Measurements from ENCODE around the gene ZSWIM3. TPM values are rescaled to one million over a fixed set of nuclear protein-coding genes. Genes with fewer than 3 reads are reported as not detected.

ZSWIM3 gene
- polyA plus RNA-seq, 1 donor from 2014 or later = 14.3 TPM

DNA sequence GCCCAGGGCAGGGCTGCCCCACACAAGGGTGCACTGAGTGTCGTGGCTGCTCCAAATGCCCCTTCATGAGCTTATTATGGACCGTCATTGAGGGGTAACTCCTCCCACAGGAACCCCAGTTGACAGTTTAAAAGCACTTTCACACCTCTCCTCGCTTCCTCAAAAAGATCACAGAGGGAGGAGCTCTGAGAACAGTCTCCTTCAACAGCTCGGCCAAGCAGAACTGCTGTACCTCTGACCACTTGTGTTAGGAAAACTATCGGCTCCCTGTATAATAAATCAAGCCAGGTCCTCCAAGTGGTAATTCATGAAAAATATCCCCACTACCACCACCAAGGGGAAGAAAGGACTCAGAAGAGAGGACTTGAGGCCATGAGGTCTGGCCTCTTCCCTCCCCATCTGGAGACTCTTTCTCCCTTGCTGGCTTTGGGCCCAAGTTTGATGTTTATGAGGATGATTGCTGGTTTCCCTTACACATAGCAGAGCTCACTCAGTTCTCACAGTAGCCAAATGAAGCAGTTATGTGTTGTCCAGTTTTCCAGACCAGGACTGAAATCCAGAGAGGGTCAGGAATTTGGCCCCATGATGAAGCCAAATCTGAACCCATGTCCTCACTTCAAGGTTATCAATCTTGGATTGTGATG, 15.1 kb upstream of the ZSWIM3 start:
- Histone ChIP-seq H3K9me3 (ENCODE audit: low read length) (no peaks in the 10 kb centered on the region), H3K4me3 (ENCODE audit: low read length) (no peak overlapping the region), H3K9me2 (ENCODE audit: insufficient read depth, low read length) (no peaks in the 10 kb centered on the region), H3K27ac (ENCODE audit: low read length) (no peak overlapping the region), H2AFZ (ENCODE audit: low read depth, low read length) (no peak overlapping the region), H3K36me3 (ENCODE audit: insufficient read depth, low read length) (no peaks in the 10 kb centered on the region), H4K20me1 (ENCODE audit: insufficient read depth) (no peaks in the 10 kb centered on the region), H3F3A (ENCODE audit: insufficient read depth, low read length, poor library complexity, severe bottlenecking) (no peaks in the 10 kb centered on the region), H3K4me2 (ENCODE audit: low read length) (no peak overlapping the region), H3K27me3 (ENCODE audit: insufficient read depth, low read depth, low read length) (no peaks in the 10 kb centered on the region), H3K79me2 (replicated peaks; ENCODE audit: insufficient read depth, low read length) (no peaks in the 10 kb centered on the region), H3K9ac (ENCODE audit: low read length) (no peak overlapping the region)
- no peak for TF ChIP-seq SMC3 (conservative IDR thresholded peaks at IDR 0.05; ENCODE audit: poor library complexity)
- no peak for TF ChIP-seq TAF1 (IDR thresholded peaks at IDR 0.05; ENCODE audit: low read depth)

DNA sequence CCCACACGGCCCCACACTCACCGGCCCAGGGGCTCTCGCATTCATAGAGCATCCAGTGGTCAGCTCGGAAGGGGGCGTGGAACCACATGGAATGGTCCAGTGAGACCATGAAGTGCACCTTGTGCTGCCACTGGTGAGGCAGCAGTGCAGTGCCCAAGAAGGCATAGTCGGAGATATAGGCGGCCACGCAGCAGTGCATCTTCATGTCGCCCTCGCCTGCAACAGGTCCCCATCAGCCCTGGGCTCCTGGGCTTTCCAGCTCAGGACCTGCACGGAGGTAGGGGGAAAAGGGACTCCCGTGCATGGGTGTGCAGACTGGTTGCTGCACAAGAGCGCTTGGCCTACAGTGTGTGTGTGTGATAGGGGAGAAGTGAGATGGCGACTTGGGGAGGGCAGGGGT, 13.9 kb upstream of the ZSWIM3 start:
- no peaks in the 10 kb centered on the region for H3K27me3 ChIP-seq (ENCODE audit: insufficient read depth, low read depth, low read length)
- H3K9me3 ChIP-seq (ENCODE audit: low read length) = no peaks in the 10 kb centered on the region
- H3F3A ChIP-seq (ENCODE audit: insufficient read depth, low read length, poor library complexity, severe bottlenecking) = no peaks in the 10 kb centered on the region
- H2AFZ ChIP-seq (ENCODE audit: low read depth, low read length) = no peak overlapping the region
- no peak for TF ChIP-seq MXI1 (conservative IDR thresholded peaks at IDR 0.05; ENCODE audit: poor library complexity, severe bottlenecking)
- no peak for TF ChIP-seq RAD21 (conservative IDR thresholded peaks at IDR 0.05)
- TF ChIP-seq EP300 (conservative IDR thresholded peaks at IDR 0.05; ENCODE audit: poor library complexity, severe bottlenecking) = no peak
- no peak for TF ChIP-seq POLR2AphosphoS5 (IDR thresholded peaks at IDR 0.05)
- no peak for TF ChIP-seq SMC3 (conservative IDR thresholded peaks at IDR 0.05; ENCODE audit: poor library complexity)
- TF ChIP-seq TAF1 (IDR thresholded peaks at IDR 0.05; ENCODE audit: low read depth) = no peak
- no peaks in the 10 kb centered on the region for H3K36me3 ChIP-seq (ENCODE audit: insufficient read depth, low read length)
- H4K20me1 ChIP-seq (ENCODE audit: insufficient read depth) = no peaks in the 10 kb centered on the region
- H3K9me2 ChIP-seq (ENCODE audit: insufficient read depth, low read length) = no peaks in the 10 kb centered on the region
- no peak overlapping the region for H3K9ac ChIP-seq (ENCODE audit: low read length)
- H3K4me3 ChIP-seq (ENCODE audit: low read length) = no peak overlapping the region
- no peak overlapping the region for H3K27ac ChIP-seq (ENCODE audit: low read length)
- no peak overlapping the region for H3K4me2 ChIP-seq (ENCODE audit: low read length)
- H3K79me2 ChIP-seq (replicated peaks; ENCODE audit: insufficient read depth, low read length) = no peaks in the 10 kb centered on the region

DNA sequence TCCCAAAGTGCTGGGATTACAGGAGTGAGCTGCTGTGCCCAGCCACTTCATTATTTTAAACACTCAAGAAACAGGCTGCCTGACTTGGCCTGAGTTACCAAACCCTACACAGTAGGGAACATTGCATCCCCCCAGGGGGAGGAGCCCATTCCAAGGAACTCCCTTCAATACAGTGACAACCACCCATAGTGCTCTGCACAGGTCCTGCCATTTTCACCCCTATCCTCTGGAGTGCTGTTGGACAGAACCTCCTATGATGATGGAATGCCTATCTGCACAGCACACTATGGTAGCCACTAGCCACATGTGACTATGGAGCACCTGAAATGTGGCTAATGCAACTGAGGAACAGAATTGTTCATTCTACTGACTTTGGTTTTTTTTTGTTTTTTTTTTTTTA, 12.0 kb upstream of the ZSWIM3 start:
- H3K9me2 ChIP-seq (ENCODE audit: insufficient read depth, low read length) = no peaks in the 10 kb centered on the region
- H3K4me2 ChIP-seq (ENCODE audit: low read length) = no peak overlapping the region
- H3K36me3 ChIP-seq (ENCODE audit: insufficient read depth, low read length) = no peaks in the 10 kb centered on the region
- H3K27ac ChIP-seq (ENCODE audit: low read length) = no peak overlapping the region
- H3F3A ChIP-seq (ENCODE audit: insufficient read depth, low read length, poor library complexity, severe bottlenecking) = no peaks in the 10 kb centered on the region
- no peaks in the 10 kb centered on the region for H3K27me3 ChIP-seq (ENCODE audit: insufficient read depth, low read depth, low read length)
- no peak for TF ChIP-seq TAF1 (IDR thresholded peaks at IDR 0.05; ENCODE audit: low read depth)
- TF ChIP-seq POLR2AphosphoS5 (IDR thresholded peaks at IDR 0.05) = no peak
- TF ChIP-seq SMC3 (conservative IDR thresholded peaks at IDR 0.05; ENCODE audit: poor library complexity) = no peak
- TF ChIP-seq EP300 (conservative IDR thresholded peaks at IDR 0.05; ENCODE audit: poor library complexity, severe bottlenecking) = no peak
- no peak for TF ChIP-seq MXI1 (conservative IDR thresholded peaks at IDR 0.05; ENCODE audit: poor library complexity, severe bottlenecking)
- TF ChIP-seq, protein P1, sequence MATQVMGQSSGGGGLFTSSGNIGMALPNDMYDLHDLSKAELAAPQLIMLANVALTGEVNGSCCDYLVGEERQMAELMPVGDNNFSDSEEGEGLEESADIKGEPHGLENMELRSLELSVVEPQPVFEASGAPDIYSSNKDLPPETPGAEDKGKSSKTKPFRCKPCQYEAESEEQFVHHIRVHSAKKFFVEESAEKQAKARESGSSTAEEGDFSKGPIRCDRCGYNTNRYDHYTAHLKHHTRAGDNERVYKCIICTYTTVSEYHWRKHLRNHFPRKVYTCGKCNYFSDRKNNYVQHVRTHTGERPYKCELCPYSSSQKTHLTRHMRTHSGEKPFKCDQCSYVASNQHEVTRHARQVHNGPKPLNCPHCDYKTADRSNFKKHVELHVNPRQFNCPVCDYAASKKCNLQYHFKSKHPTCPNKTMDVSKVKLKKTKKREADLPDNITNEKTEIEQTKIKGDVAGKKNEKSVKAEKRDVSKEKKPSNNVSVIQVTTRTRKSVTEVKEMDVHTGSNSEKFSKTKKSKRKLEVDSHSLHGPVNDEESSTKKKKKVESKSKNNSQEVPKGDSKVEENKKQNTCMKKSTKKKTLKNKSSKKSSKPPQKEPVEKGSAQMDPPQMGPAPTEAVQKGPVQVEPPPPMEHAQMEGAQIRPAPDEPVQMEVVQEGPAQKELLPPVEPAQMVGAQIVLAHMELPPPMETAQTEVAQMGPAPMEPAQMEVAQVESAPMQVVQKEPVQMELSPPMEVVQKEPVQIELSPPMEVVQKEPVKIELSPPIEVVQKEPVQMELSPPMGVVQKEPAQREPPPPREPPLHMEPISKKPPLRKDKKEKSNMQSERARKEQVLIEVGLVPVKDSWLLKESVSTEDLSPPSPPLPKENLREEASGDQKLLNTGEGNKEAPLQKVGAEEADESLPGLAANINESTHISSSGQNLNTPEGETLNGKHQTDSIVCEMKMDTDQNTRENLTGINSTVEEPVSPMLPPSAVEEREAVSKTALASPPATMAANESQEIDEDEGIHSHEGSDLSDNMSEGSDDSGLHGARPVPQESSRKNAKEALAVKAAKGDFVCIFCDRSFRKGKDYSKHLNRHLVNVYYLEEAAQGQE (IDR thresholded peaks at IDR 0.05; ENCODE audit: borderline replicate concordance) = no peak
- TF ChIP-seq, protein P2, sequence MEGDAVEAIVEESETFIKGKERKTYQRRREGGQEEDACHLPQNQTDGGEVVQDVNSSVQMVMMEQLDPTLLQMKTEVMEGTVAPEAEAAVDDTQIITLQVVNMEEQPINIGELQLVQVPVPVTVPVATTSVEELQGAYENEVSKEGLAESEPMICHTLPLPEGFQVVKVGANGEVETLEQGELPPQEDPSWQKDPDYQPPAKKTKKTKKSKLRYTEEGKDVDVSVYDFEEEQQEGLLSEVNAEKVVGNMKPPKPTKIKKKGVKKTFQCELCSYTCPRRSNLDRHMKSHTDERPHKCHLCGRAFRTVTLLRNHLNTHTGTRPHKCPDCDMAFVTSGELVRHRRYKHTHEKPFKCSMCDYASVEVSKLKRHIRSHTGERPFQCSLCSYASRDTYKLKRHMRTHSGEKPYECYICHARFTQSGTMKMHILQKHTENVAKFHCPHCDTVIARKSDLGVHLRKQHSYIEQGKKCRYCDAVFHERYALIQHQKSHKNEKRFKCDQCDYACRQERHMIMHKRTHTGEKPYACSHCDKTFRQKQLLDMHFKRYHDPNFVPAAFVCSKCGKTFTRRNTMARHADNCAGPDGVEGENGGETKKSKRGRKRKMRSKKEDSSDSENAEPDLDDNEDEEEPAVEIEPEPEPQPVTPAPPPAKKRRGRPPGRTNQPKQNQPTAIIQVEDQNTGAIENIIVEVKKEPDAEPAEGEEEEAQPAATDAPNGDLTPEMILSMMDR (IDR thresholded peaks at IDR 0.05; ENCODE audit: poor library complexity, severe bottlenecking) = no peak
- no peak for TF ChIP-seq RAD21 (conservative IDR thresholded peaks at IDR 0.05)
- TF ChIP-seq EZH2 (IDR thresholded peaks at IDR 0.05; ENCODE audit: borderline replicate concordance, insufficient read depth, low read length, poor library complexity, severe bottlenecking) = no peak
- no peaks in the 10 kb centered on the region for H4K20me1 ChIP-seq (ENCODE audit: insufficient read depth)
- no peak overlapping the region for H3K4me3 ChIP-seq (ENCODE audit: low read length)
- H3K9me3 ChIP-seq (ENCODE audit: low read length) = no peaks in the 10 kb centered on the region
- H3K79me2 ChIP-seq (replicated peaks; ENCODE audit: insufficient read depth, low read length) = no peaks in the 10 kb centered on the region
- H3K9ac ChIP-seq (ENCODE audit: low read length) = no peak overlapping the region
- H2AFZ ChIP-seq (ENCODE audit: low read depth, low read length) = no peak overlapping the region

Measured in neural cell (in vitro differentiated cells).